Cardiac fibroblast (primary cell): Measurements from ENCODE around the gene SYT8.

Experiments
- DNase-seq, 2 donors: peaks; one replicate each; pipeline versions ENCODE4 v3.0.0 to v3.0.0-alpha.2; 2010; ENCODE audit warnings: low read depth in 2 of 2
- H3K4me3 ChIP-seq, 2 donors: replicated peaks in 1 of 2; 1 replicate in 1 of 2; 2 replicates in 1 of 2; pipeline ENCODE4 v1.5.1; 2011; ENCODE audit warnings: low read depth in 2 of 2, low read length in 2 of 2, mild to moderate bottlenecking in 2 of 2, moderate library complexity in 1 of 2
- CTCF ChIP-seq: IDR thresholded peaks from one replicate; pipeline ENCODE4 v1.5.1; 2011; ENCODE audit warnings: low read depth, mild to moderate bottlenecking, low read length, inconsistent platforms

Gene SYT8

GRCh38 chr11:1817000-1817399, 17.8 kb upstream of the SYT8 start:
- no peak for TF ChIP-seq CTCF
- no peak overlapping the region for H3K4me3 ChIP-seq
- no peak for DNase-seq

- H3K4me3 ChIP-seq, result no peak overlapping the region
- DNase-seq, result no peak
- no peak for TF ChIP-seq CTCF
Observed at GRCh38 chr11:1817511-1817910, 17.3 kb upstream of the SYT8 start.

- no peak overlapping the region for H3K4me3 ChIP-seq
- DNase-seq, result no peak
- TF ChIP-seq CTCF, result no peak
Observed at GRCh38 chr11:1819074-1819473, 15.7 kb upstream of the SYT8 start.

- H3K4me3 ChIP-seq, result no peak overlapping the region
- TF ChIP-seq CTCF, result no peak
- DNase-seq, result peak in 1 of 2 donors; percentile 73
Observed at GRCh38 chr11:1820463-1821325, 14.1 kb upstream of the SYT8 start.

- DNase-seq, result no peak
- no peak for TF ChIP-seq CTCF
- H3K4me3 ChIP-seq, result no peak overlapping the region
Observed at GRCh38 chr11:1821562-1821961, 13.2 kb upstream of the SYT8 start.

GRCh38 chr11:1822648-1823375, 12.0 kb upstream of the SYT8 start:
- no peak for TF ChIP-seq CTCF
- DNase-seq, result no peak
- H3K4me3 ChIP-seq, result no peak overlapping the region
